ENCODE measurements around the gene ANXA11. TPM values are rescaled to one million over a fixed set of nuclear protein-coding genes. Genes with fewer than 3 reads are reported as not detected.

ANXA11 gene
- total and polyA plus RNA-seq, 2 of the 4 experiments (the other 2 are of a cell fraction) = 39.4 to 109 TPM

- TF ChIP-seq RFX5 (IDR thresholded peaks at IDR 0.05; ENCODE audit: low read depth, low read length) (no peak), RAD21 (IDR thresholded peaks at IDR 0.05; ENCODE audit: low read length) (no peak), USF2 (IDR thresholded peaks at IDR 0.05; ENCODE audit: low read depth, low read length) (no peak), NFE2L2 (IDR thresholded peaks at IDR 0.05; ENCODE audit: low read depth, low read length) (no peak), POLR2A (IDR thresholded peaks at IDR 0.05; ENCODE audit: low read depth, low read length) (no peak), MAFK (IDR thresholded peaks at IDR 0.05; ENCODE audit: low read depth, low read length) (no peak), CTCF (conservative IDR thresholded peaks at IDR 0.05; ENCODE audit: low read depth, low read length) (no peak), MAZ (IDR thresholded peaks at IDR 0.05; ENCODE audit: borderline replicate concordance, low read depth, low read length) (no peak), CEBPB (IDR thresholded peaks at IDR 0.05; ENCODE audit: low read depth, low read length) (no peak), RCOR1 (IDR thresholded peaks at IDR 0.05; ENCODE audit: insufficient replicate concordance, low read length) (no peak), BHLHE40 (IDR thresholded peaks at IDR 0.05; ENCODE audit: low read depth, low read length) (no peak), MXI1 (IDR thresholded peaks at IDR 0.05; ENCODE audit: borderline replicate concordance, low read depth, low read length) (no peak), FOS (IDR thresholded peaks at IDR 0.05; ENCODE audit: low read depth, low read length) (no peak), ELK1 (IDR thresholded peaks at IDR 0.05; ENCODE audit: borderline replicate concordance, low read depth, low read length) (no peak), SMC3 (IDR thresholded peaks at IDR 0.05; ENCODE audit: low read depth, low read length) (no peak), CHD1 (IDR thresholded peaks at IDR 0.05; ENCODE audit: low read depth, low read length) (no peak)
- ChIA-PET POLR2A (ENCODE audit: unreplicated experiment) (interaction anchor here (0.6 kb wide), 1 partner anchor 45 kb away, joined by 3 read pairs; no protein-coding TSS in a partner anchor), CTCF (no interaction called here)
Observed at GRCh38 chr10:80139265-80139664, 66.1 kb downstream of the ANXA11 start.

More at GRCh38 chr10:80139265-80139664, 66.1 kb downstream of the ANXA11 start:
- H3K79me1 ChIP-seq (ENCODE audit: low read depth in 1 of 2, low read length in 2 of 2) = peaks cover 0 to 11% of the 10 kb centered on the region in 2 experiments; a peak in 1 of 4 replicates
- H2BK120ac ChIP-seq (ENCODE audit: low read depth, low read length) = no peak overlapping the region; the same call in 1 of the 2 replicates
- no peak overlapping the region for H3K9ac ChIP-seq (ENCODE audit: low read depth, low read length)
- no peak overlapping the region for H3K4me2 ChIP-seq (ENCODE audit: low read depth, low read length)
- H2BK15ac ChIP-seq (ENCODE audit: low read depth, low read length) = no peak overlapping the region
- H4K5ac ChIP-seq (ENCODE audit: low read depth, low read length) = no peak overlapping the region
- DNase-seq (no peak), ATAC-seq (ENCODE audit: low read depth) (no peak)
- H3K27me3 ChIP-seq (ENCODE audit: control insufficient read depth, insufficient read depth, low read length) = no peaks in the 10 kb centered on the region
- H4K91ac ChIP-seq (ENCODE audit: insufficient read depth, low read depth, low read length) = no peak overlapping the region
- H3K4ac ChIP-seq (ENCODE audit: low read depth, low read length) = no peak overlapping the region; the same call in 1 of the 2 replicates
- no peaks in the 10 kb centered on the region for H3K36me3 ChIP-seq (ENCODE audit: control insufficient read depth, insufficient read depth, low read length)
- no peak overlapping the region for H2BK20ac ChIP-seq (ENCODE audit: low read depth, low read length)
- in situ Hi-C loops (cut with MboI; ENCODE audit: low sequenced_read_pairs) (no loop called here), dilution Hi-C loops (cut with HindIII; ENCODE audit: low sequenced_read_pairs, unreplicated experiment) (no loop called here), intact Hi-C loops (cut with micrococcal nuclease) (loop anchor here (10.0 kb wide), 1 partner anchor 594 kb away; no protein-coding TSS in a partner anchor)
- no peak overlapping the region for H2BK5ac ChIP-seq (ENCODE audit: low read depth, low read length, poor library complexity, severe bottlenecking)
- H3K27ac ChIP-seq (ENCODE audit: insufficient read depth, low read length) = no peak overlapping the region
- H3K14ac ChIP-seq (replicated peaks; ENCODE audit: low read depth, low read length) = no peak overlapping the region
- no peak overlapping the region for H3K23ac ChIP-seq (ENCODE audit: low read depth, low read length)
- no peak overlapping the region for H3K56ac ChIP-seq (ENCODE audit: extremely low read depth, insufficient read depth, low read length)
- no peaks in the 10 kb centered on the region for H3K9me3 ChIP-seq (ENCODE audit: control insufficient read depth, insufficient read depth, low read length)
- H3K18ac ChIP-seq (ENCODE audit: low read depth, low read length) = no peak overlapping the region
- peaks cover 18% of the 10 kb centered on the region for H3K4me1 ChIP-seq (ENCODE audit: control insufficient read depth, insufficient read depth, low read length)
- no peak overlapping the region for H2AFZ ChIP-seq (replicated peaks; ENCODE audit: low read length, poor library complexity)
- H3K9me1 ChIP-seq (ENCODE audit: insufficient read depth, low read length) = peaks cover 8% of the 10 kb centered on the region; the same call in 1 of the 2 replicates
- no TSS peak for BruUV-seq (replicated peaks)
- H4K20me1 ChIP-seq (ENCODE audit: insufficient read depth, low read length) = no peaks in the 10 kb centered on the region
- H4K8ac ChIP-seq (ENCODE audit: low read depth in 2 of 2, low read length in 2 of 2) = no peak overlapping the region
- no peak overlapping the region for H3K4me3 ChIP-seq (ENCODE audit: insufficient read depth, low read depth, low read length)
- no CpG with 5 or more reads among the region's 2 CpGs for WGBS, 2 experiments (ENCODE audit: extremely low coverage in 2 of 2, insufficient read length in 1 of 2)
- H2AK5ac ChIP-seq (ENCODE audit: low read depth, low read length) = 0 out of 2 replicates have a peak overlapping the region, but pooled peaks have one; percentile 24
- H2AK9ac ChIP-seq (replicated peaks; ENCODE audit: low read depth, low read length, poor library complexity) = no peak overlapping the region
